ENCODE results near the gene TSKS. TPM values are rescaled to one million over a fixed set of nuclear protein-coding genes. Genes with fewer than 3 reads are reported as not detected.

Gene TSKS
- total and polyA plus RNA-seq, 2 donors (not counting 3 experiments of a cell fraction or from before 2014, with no cell fraction given): 0.03 TPM; not detected in 1

DNA sequence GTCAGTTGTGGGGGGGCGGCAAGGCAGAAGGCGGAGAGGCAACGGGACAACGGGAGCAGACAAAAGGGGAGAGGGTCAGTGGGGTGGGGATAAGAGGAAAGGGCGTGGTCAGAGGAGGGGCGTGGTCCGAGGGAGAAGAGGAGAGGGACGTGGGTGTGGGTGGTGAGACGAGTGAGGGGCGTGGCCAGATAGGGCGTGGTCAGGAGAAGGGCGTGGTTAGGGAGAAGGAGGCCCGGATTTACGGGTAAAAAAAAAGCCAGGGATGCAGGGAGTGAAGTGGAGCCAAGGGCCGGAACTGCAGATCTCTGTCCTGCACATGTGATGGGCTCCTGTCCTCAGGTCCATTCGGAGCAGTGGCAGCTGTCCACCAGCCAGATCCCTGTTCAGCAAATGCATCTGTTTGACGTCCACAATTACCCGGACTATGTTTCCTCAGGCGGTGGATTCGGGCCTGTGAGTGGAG is 50.7 kb downstream of the TSKS start:
- TF ChIP-seq FOS (IDR thresholded peaks at IDR 0.05; ENCODE audit: borderline replicate concordance, insufficient read depth, low read length) (no peak), GATA2 (IDR thresholded peaks at IDR 0.05; ENCODE audit: insufficient read depth, insufficient read length, low read depth, low read length) (no peak), MYC (IDR thresholded peaks at IDR 0.05; ENCODE audit: low read depth, low read length) (no peak), POLR2AphosphoS5 (IDR thresholded peaks at IDR 0.05; ENCODE audit: insufficient read depth, low read depth, low read length) (no peak), JUN (IDR thresholded peaks at IDR 0.05; ENCODE audit: borderline replicate concordance, insufficient read depth, insufficient read length, low read depth) (no peak), POLR2A (IDR thresholded peaks at IDR 0.05; ENCODE audit: low read depth, low read length) (no peak), EZH2 (IDR thresholded peaks at IDR 0.05; ENCODE audit: borderline replicate concordance, low read depth, low read length, severe bottlenecking) (no peak)
- TF ChIP-seq, protein P1, sequence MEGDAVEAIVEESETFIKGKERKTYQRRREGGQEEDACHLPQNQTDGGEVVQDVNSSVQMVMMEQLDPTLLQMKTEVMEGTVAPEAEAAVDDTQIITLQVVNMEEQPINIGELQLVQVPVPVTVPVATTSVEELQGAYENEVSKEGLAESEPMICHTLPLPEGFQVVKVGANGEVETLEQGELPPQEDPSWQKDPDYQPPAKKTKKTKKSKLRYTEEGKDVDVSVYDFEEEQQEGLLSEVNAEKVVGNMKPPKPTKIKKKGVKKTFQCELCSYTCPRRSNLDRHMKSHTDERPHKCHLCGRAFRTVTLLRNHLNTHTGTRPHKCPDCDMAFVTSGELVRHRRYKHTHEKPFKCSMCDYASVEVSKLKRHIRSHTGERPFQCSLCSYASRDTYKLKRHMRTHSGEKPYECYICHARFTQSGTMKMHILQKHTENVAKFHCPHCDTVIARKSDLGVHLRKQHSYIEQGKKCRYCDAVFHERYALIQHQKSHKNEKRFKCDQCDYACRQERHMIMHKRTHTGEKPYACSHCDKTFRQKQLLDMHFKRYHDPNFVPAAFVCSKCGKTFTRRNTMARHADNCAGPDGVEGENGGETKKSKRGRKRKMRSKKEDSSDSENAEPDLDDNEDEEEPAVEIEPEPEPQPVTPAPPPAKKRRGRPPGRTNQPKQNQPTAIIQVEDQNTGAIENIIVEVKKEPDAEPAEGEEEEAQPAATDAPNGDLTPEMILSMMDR (IDR thresholded peaks at IDR 0.05; ENCODE audit: extremely low read depth in 1 of 2, insufficient read depth in 1 of 2, low read depth in 1 of 2, low read length in 2 of 2): no peak
- TF ChIP-seq, protein P2, sequence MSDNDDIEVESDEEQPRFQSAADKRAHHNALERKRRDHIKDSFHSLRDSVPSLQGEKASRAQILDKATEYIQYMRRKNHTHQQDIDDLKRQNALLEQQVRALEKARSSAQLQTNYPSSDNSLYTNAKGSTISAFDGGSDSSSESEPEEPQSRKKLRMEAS (IDR thresholded peaks at IDR 0.05; ENCODE audit: insufficient read depth, insufficient read length): no peak
- H3K4me2 ChIP-seq (ENCODE audit: insufficient read depth, low read length): no peak overlapping the region
- no peaks in the 10 kb centered on the region for H3K9me1 ChIP-seq (replicated peaks; ENCODE audit: control insufficient read depth, extremely low read depth, insufficient read depth, low read length)
- dilution Hi-C loops (cut with MboI; ENCODE audit: extremely low pct_ligation_motif_present, low sequenced_read_pairs): no loop called here
- ChIA-PET POLR2A (no interaction called here), CTCF (no interaction called here)
- no peak overlapping the region for H3K9ac ChIP-seq (replicated peaks; ENCODE audit: extremely low read depth, insufficient read depth, low read length)
- H3K27me3 ChIP-seq (ENCODE audit: control insufficient read depth in 2 of 2, insufficient read depth in 2 of 2, low read length in 2 of 2): no peaks in the 10 kb centered on the region
- H3K4me3 ChIP-seq (replicated peaks in 1 of 3; ENCODE audit: insufficient read depth in 1 of 3, low read depth in 1 of 3, low read length in 3 of 3): no peak overlapping the region
- H4K20me1 ChIP-seq (replicated peaks; ENCODE audit: control insufficient read depth, extremely low read depth, insufficient read depth, low read length): no peaks in the 10 kb centered on the region
- FAIRE-seq: no peak
- H3K9me3 ChIP-seq (replicated peaks; ENCODE audit: control insufficient read depth, insufficient read depth, low read length): no peaks in the 10 kb centered on the region
- no peak for DNase-seq (ENCODE audit: low read depth, low spot score)
- H3K36me3 ChIP-seq (ENCODE audit: control insufficient read depth in 2 of 2, extremely low read depth in 1 of 2, insufficient read depth in 2 of 2, low read length in 2 of 2): peaks cover 0 to 14% of the 10 kb centered on the region in 2 experiments
- BruUV-seq (replicated peaks): no TSS peak
- H3K79me2 ChIP-seq (ENCODE audit: control insufficient read depth, insufficient read depth, low read length): no peaks in the 10 kb centered on the region
- H3K27ac ChIP-seq (ENCODE audit: insufficient read depth, low read depth, low read length): no peak overlapping the region
- H3K4me1 ChIP-seq (ENCODE audit: control insufficient read depth, extremely low read depth, insufficient read depth, low read length): no peaks in the 10 kb centered on the region
- intact Hi-C loops (cut with micrococcal nuclease): no loop called here
- no peak overlapping the region for H2AFZ ChIP-seq (ENCODE audit: low read depth, low read length)

All from endothelial cell of umbilical vein (primary cell).